Neuron (in vitro differentiated cells): ENCODE measurements around the gene SERINC3.

Source experiments
- H2AFZ ChIP-seq: one replicate; pipeline ENCODE4 v1.6.1; 2013; ENCODE audit warnings: low read depth, mild to moderate bottlenecking, inconsistent platforms, low read length, moderate library complexity
- H3K27me3 ChIP-seq: one replicate; pipeline ENCODE4 v1.6.1; 2013; ENCODE audit warnings: low read length; ENCODE audit not compliant: insufficient read depth
- H3K36me3 ChIP-seq: one replicate; pipeline ENCODE4 v1.6.1; 2013; ENCODE audit warnings: low read length; ENCODE audit not compliant: insufficient read depth
- H3K4me1 ChIP-seq: one replicate; pipeline ENCODE4 v1.6.1; 2013; ENCODE audit warnings: low read length; ENCODE audit not compliant: insufficient read depth
- H3K4me3 ChIP-seq: 2 replicates; pipeline ENCODE4 v1.5.1; 2013; ENCODE audit warnings: mild to moderate bottlenecking, low read length, moderate library complexity
- H3K9me3 ChIP-seq: one replicate; pipeline ENCODE4 v1.6.1; 2013; ENCODE audit warnings: low read length

The SERINC3 gene

DNA sequence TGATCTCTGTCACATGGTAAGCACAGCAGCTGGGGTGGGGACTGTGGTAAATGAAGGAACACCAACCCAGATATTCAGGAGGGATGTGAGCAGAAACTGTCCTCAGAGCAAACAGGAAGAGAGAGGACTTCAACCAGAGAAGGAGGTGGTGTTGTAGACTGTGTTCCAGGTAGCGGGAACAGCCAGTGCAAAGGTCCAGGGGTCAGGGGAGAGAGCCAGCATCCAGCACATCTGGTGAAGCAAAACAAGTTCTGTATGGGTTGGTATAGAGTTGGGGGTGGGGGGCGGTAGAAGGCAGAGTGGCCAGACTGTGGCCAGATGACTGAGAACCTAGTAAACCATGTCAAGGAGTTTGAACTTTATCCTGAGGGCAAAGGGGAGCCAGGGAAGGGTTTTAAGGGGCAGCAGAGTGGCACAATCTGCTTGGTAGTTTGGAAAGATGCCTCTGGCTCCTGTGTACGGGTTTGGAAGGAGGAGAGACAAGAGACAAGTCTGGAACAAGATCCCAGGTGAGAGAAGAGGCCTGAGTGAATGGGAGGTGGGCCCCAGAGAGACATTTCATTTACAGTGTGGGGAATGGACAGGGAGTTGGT is 73.9 kb downstream of the SERINC3 start:
- H3K36me3 ChIP-seq = no peaks in the 10 kb centered on the region
- H3K4me3 ChIP-seq = no peak overlapping the region
- no peaks in the 10 kb centered on the region for H3K27me3 ChIP-seq
- H3K4me1 ChIP-seq = no peaks in the 10 kb centered on the region
- no peak overlapping the region for H2AFZ ChIP-seq
- H3K9me3 ChIP-seq = no peaks in the 10 kb centered on the region
